NCI-H524 treated with DMSO at 0.1 percent for 48 hours (cell line): ENCODE results near the gene OAT.

Experiments used
- DNase-seq: peaks from one replicate; lab custom pipeline; 2025; lab: John Stamatoyannopoulos, UW

OAT gene

GRCh38 chr10:124353896-124354295, 64.8 kb downstream of the OAT start:
- DNase-seq: no peak

- no peak for DNase-seq
Observed at GRCh38 chr10:124353091-124353815, 65.5 kb downstream of the OAT start.

GRCh38 chr10:124351481-124352220, 67.1 kb downstream of the OAT start:
- DNase-seq: no peak

- DNase-seq: no peak
Observed at GRCh38 chr10:124350806-124351205, 67.9 kb downstream of the OAT start.

- DNase-seq: no peak
Observed at GRCh38 chr10:124349996-124350280, 68.8 kb downstream of the OAT start.

- no peak for DNase-seq
Observed at GRCh38 chr10:124349231-124349995, 69.3 kb downstream of the OAT start.

- DNase-seq: no peak
Observed at GRCh38 chr10:124348801-124349200, 69.9 kb downstream of the OAT start.

- DNase-seq: no peak
Observed at GRCh38 chr10:124347956-124348355, 70.8 kb downstream of the OAT start.
